Endothelial cell of umbilical vein (primary cell): ENCODE data around the gene RPLP1. TPM values are rescaled to one million over a fixed set of nuclear protein-coding genes. Genes with fewer than 3 reads are reported as not detected.

Experiments
- BruUV-seq: library from RNA; stranded (reverse); fragments of 400-500 nt; replicated peaks from 2 replicates; lab custom pipeline; 2021; lab: Mats Ljungman, UMichigan
- CTCF ChIA-PET: fragments of 300-600, 350-600 bp; sonication (Branson Sonifier 250); formaldehyde crosslinking; loops from one replicate; lab custom pipeline; 2021; ENCODE audit warnings: antibody characterized with exemption, inconsistent platforms; lab: Charles Lee
- POLR2A ChIA-PET: fragments of 300-600, 350-600 bp; sonication (Branson Sonifier 250); formaldehyde crosslinking; loops from one replicate; lab custom pipeline; 2021; ENCODE audit warnings: antibody characterized with exemption, inconsistent platforms; lab: Charles Lee
- DNase-seq: peaks from one replicate; pipeline ENCODE4 v3.0.0-alpha.2; 2011; ENCODE audit warnings: low read depth, low spot score
- FAIRE-seq: peaks from 2 replicates; lab custom pipeline; 2011; peaks lifted over from hg19 to GRCh38; lab: Jason Lieb, UNC
- H2AFZ ChIP-seq: 2 replicates; pipeline ENCODE4 v1.6.0; 2012; ENCODE audit warnings: low read depth, low read length, control low read depth, inconsistent platforms
- H3K27ac ChIP-seq: 2 replicates; pipeline ENCODE4 v1.5.1; 2011; ENCODE audit warnings: low read depth, mild to moderate bottlenecking, control low read depth, low read length, moderate library complexity; ENCODE audit not compliant: insufficient read depth
- H3K27me3 ChIP-seq, 2 experiments: 2 replicates each; pipeline versions ENCODE4 v1.6.0 to v1.6.1; 2011; ENCODE audit warnings: low read length in 2 of 2, mixed read lengths in 1 of 2; ENCODE audit not compliant: control insufficient read depth in 2 of 2, insufficient read depth in 2 of 2
- H3K36me3 ChIP-seq, 2 experiments: 2 replicates in 1 of 2; 3 replicates in 1 of 2; pipeline ENCODE4 v1.5.1; 2011; ENCODE audit warnings: low read length in 2 of 2, mild to moderate bottlenecking in 1 of 2, moderate library complexity in 1 of 2; ENCODE audit not compliant: control insufficient read depth in 2 of 2, insufficient read depth in 2 of 2; ENCODE audit errors: extremely low read depth in 1 of 2
- H3K4me1 ChIP-seq: 3 replicates; pipeline ENCODE4 v1.5.1; 2011; ENCODE audit warnings: mild to moderate bottlenecking, low read length; ENCODE audit not compliant: control insufficient read depth, insufficient read depth; ENCODE audit errors: extremely low read depth
- H3K4me2 ChIP-seq: 2 replicates; pipeline ENCODE4 v1.6.1; 2011; ENCODE audit warnings: low read length, control low read depth, mixed read lengths; ENCODE audit not compliant: insufficient read depth
- H3K4me3 ChIP-seq, 3 experiments: fragments of 200-600 bp in 1 of 3; sonication (generic), shearing (Covaris generic) in 1 of 3; replicated peaks in 1 of 3; 2 replicates each; pipeline ENCODE4 v1.5.1; 2011 to 2016; ENCODE audit warnings: control low read depth in 3 of 3, low read length in 3 of 3, mild to moderate bottlenecking in 2 of 3, inconsistent platforms in 1 of 3, low read depth in 1 of 3, moderate library complexity in 1 of 3; ENCODE audit not compliant: insufficient read depth in 1 of 3
- H3K79me2 ChIP-seq: 2 replicates; pipeline ENCODE4 v1.6.0; 2012; ENCODE audit warnings: low read length, inconsistent platforms; ENCODE audit not compliant: control insufficient read depth, insufficient read depth
- H3K9ac ChIP-seq: replicated peaks from 2 replicates; pipeline ENCODE3; 2011; ENCODE audit warnings: low read length, control low read depth; ENCODE audit not compliant: insufficient read depth; ENCODE audit errors: extremely low read depth
- H3K9me1 ChIP-seq: replicated peaks from 3 replicates; pipeline ENCODE4 v1.6.0; 2011; ENCODE audit warnings: mild to moderate bottlenecking, low read length; ENCODE audit not compliant: control insufficient read depth, insufficient read depth; ENCODE audit errors: extremely low read depth
- H3K9me3 ChIP-seq: replicated peaks from 2 replicates; pipeline ENCODE4 v1.5.1; 2012; ENCODE audit warnings: low read length, inconsistent platforms; ENCODE audit not compliant: control insufficient read depth, insufficient read depth
- H4K20me1 ChIP-seq: replicated peaks from 2 replicates; pipeline ENCODE3; 2011; ENCODE audit warnings: mild to moderate bottlenecking, low read length; ENCODE audit not compliant: control insufficient read depth, insufficient read depth; ENCODE audit errors: extremely low read depth
- CTCF ChIP-seq, 2 donors: IDR thresholded peaks; 1 replicate in 1 of 2; 2 replicates in 1 of 2; pipeline ENCODE4 v1.5.1; 2011; ENCODE audit warnings: low read length in 2 of 2, mild to moderate bottlenecking in 2 of 2, moderate library complexity in 2 of 2, control low read depth in 1 of 2, inconsistent platforms in 1 of 2, low read depth in 1 of 2; ENCODE audit not compliant: insufficient read depth in 1 of 2; ENCODE audit errors: extremely low read depth in 1 of 2
- EZH2 ChIP-seq: IDR thresholded peaks from 2 replicates; pipeline ENCODE4 v1.6.1; 2012; ENCODE audit warnings: borderline replicate concordance, low read depth, mild to moderate bottlenecking, moderate library complexity, low read length, inconsistent platforms; ENCODE audit not compliant: severe bottlenecking
- FOS ChIP-seq: IDR thresholded peaks from 2 replicates; pipeline ENCODE4 v1.6.1; 2011; ENCODE audit warnings: mild to moderate bottlenecking, low read length, moderate library complexity, borderline replicate concordance; ENCODE audit not compliant: insufficient read depth
- GATA2 ChIP-seq: IDR thresholded peaks from 2 replicates; pipeline ENCODE4 v1.7.0; 2011; ENCODE audit warnings: low read depth, mild to moderate bottlenecking, moderate library complexity, mixed read lengths, low read length; ENCODE audit not compliant: insufficient read length, insufficient read depth
- JUN ChIP-seq: IDR thresholded peaks from 2 replicates; pipeline ENCODE4 v1.6.1; 2011; ENCODE audit warnings: borderline replicate concordance, low read depth; ENCODE audit not compliant: insufficient read length, insufficient read depth
- MAX ChIP-seq: IDR thresholded peaks from 2 replicates; pipeline ENCODE4 v1.6.1; 2011; ENCODE audit not compliant: insufficient read depth, insufficient read length
- POLR2A ChIP-seq: IDR thresholded peaks from 2 replicates; pipeline ENCODE4 v1.6.1; 2012; ENCODE audit warnings: low read depth, mild to moderate bottlenecking, control low read depth, low read length
- POLR2AphosphoS5 ChIP-seq: IDR thresholded peaks from 2 replicates; pipeline ENCODE4 v1.6.1; 2012; ENCODE audit warnings: low read depth, mild to moderate bottlenecking, control low read depth, low read length, moderate library complexity; ENCODE audit not compliant: insufficient read depth
- dilution Hi-C: fragments of 300-500 bp; cut with MboI; formaldehyde crosslinking; loops from one replicate; pipeline ENCODE4 v1.15.0; 2019; ENCODE audit warnings: low sequenced_read_pairs; ENCODE audit not compliant: extremely low pct_ligation_motif_present
- intact Hi-C: fragments of 100-400 bp; cut with micrococcal nuclease; formaldehyde crosslinking; loops from one replicate; pipeline ENCODE4 v1.10.0; 2022
- polyA plus RNA-seq, 4 experiments: library from polyadenylated mRNA; depleted of rRNA in 3 of 4; stranded (reverse) in 3 of 4; unstranded in 1 of 4; fragments of >200 nt; gene quantifications; 2 replicates each; pipeline versions ENCODE4 v1.2.1 to v1.2.3, GENCODE V29; 2011 to 2012; ENCODE audit warnings: missing spikeins in 1 of 4
- total RNA-seq: library from RNA; stranded (reverse); gene quantifications from 2 replicates; pipeline ENCODE4 v1.2.3, GENCODE V29; 2021

Gene RPLP1
- total and polyA plus RNA-seq, 2 donors (not counting 3 experiments of a cell fraction or from before 2014, with no cell fraction given), result 1,603 to 2,985 TPM

- Histone ChIP-seq H3K4me1 (peaks cover 3% of the 10 kb centered on the region), H3K4me3 (no peak overlapping the region), H3K9me1 (no peaks in the 10 kb centered on the region), H2AFZ (no peak overlapping the region), H3K27me3 (no peaks in the 10 kb centered on the region), H4K20me1 (no peaks in the 10 kb centered on the region), H3K27ac (no peak overlapping the region), H3K36me3 (no peaks in the 10 kb centered on the region), H3K9me3 (no peaks in the 10 kb centered on the region), H3K4me2 (no peak overlapping the region), H3K9ac (no peak overlapping the region), H3K79me2 (no peaks in the 10 kb centered on the region)
- no peak for DNase-seq
- no TSS peak for BruUV-seq
- ChIA-PET CTCF (interaction anchor here (0.9 kb wide), 1 partner anchor 14 kb away, joined by 3 read pairs; no protein-coding TSS in a partner anchor), POLR2A (no interaction called here)
- TF ChIP-seq POLR2A (no peak), EZH2 (no peak), GATA2 (no peak), JUN (no peak), MAX (no peak), POLR2AphosphoS5 (no peak), FOS (no peak)
- dilution Hi-C loops, result no loop called here
- intact Hi-C loops, result no loop called here
- no peak for FAIRE-seq
Observed at GRCh38 chr15:69408841-69409240, 43.8 kb upstream of the RPLP1 start.

DNA sequence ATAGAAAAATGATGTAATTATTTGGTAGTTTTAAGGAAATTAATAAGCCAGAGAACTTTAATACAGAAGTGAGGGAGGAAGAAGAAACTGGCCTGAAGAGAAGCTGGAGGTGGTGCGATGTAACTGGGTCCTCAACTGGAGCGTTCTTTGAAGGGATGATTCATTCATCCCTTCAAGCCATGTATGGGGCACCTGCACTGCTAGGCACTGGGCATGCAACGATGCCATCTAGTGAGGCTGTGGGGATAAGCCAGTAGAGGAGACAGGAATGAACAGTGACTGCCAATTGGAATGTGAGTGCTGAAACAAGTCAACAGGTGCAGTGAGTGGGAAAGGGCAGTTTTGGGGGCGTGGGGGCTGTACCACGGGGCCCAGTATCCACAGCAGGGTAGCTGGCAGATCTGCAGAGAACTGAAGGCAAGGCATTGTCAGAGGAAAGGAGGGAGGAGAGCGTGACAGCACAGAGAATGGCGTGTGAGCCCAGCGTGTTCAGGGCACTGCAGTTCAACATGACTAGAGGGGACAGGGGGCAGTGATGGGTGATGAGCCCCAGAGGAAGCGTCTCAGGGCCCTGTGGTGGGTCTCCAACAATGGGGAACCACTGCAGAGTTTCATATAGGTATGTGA, 42.3 kb upstream of the RPLP1 start:
- Histone ChIP-seq H3K4me1 (peaks cover 5% of the 10 kb centered on the region), H3K9me3 (no peaks in the 10 kb centered on the region), H3K4me2 (no peak overlapping the region), H3K79me2 (peaks cover 9% of the 10 kb centered on the region), H3K9ac (no peak overlapping the region), H3K4me3 (no peak overlapping the region), H3K27me3 (no peaks in the 10 kb centered on the region), H3K9me1 (no peaks in the 10 kb centered on the region), H3K36me3 (no peaks in the 10 kb centered on the region), H4K20me1 (no peaks in the 10 kb centered on the region), H3K27ac (no peak overlapping the region), H2AFZ (no peak overlapping the region)
- DNase-seq (peak; percentile 36), FAIRE-seq (peak; percentile 55)
- dilution Hi-C loops, result no loop called here
- BruUV-seq, result no TSS peak
- ChIA-PET CTCF (interaction anchor here (1.2 kb wide), 1 partner anchor 379 kb away, joined by 3 read pairs; no protein-coding TSS in a partner anchor), POLR2A (no interaction called here)
- intact Hi-C loops, result no loop called here
- TF ChIP-seq FOS (no peak), GATA2 (no peak), CTCF (IDR thresholded peaks at IDR 0.05; ENCODE audit: extremely low read depth in 1 of 2, insufficient read depth in 1 of 2, low read depth in 1 of 2, low read length in 2 of 2) (peak; percentile 13 to 39), JUN (no peak)
